ENCODE measurements around the gene CD180. TPM values are rescaled to one million over a fixed set of nuclear protein-coding genes. Genes with fewer than 3 reads are reported as not detected.
A peak's percentile ranks its signal among the peaks of the same experiment; 100 is the strongest.

The CD180 gene
- 1 to 10 TPM in 2 of 6 experiments, under 1 TPM in 4; 0.44 to 3.3 (median 0.67) TPM for total RNA-seq
- long read RNA-seq, partial matches to known transcripts = 0 of 1 reads
- long read RNA-seq, other reads (novel, unspliced or antisense) = 1 of 1 reads

GRCh38 chr5:67196537-67197059 is at the start of gene CD180:
TSS of gene CD180 (minus strand) at chr5:67196799. CDS start at chr5:67196641, 158 bp downstream.
- H3K9me3 ChIP-seq = no peaks in the 10 kb centered on the region
- H3K4me1 ChIP-seq = no peaks in the 10 kb centered on the region
- no peak for TF ChIP-seq CTCF (IDR thresholded peaks at IDR 0.05)
- TF ChIP-seq POLR2A (IDR thresholded peaks at IDR 0.05) = no peak
- H3K27me3 ChIP-seq = no peaks in the 10 kb centered on the region
- H3K27ac ChIP-seq = no peak within 1 kb of the TSS
- ATAC-seq (peak; percentile 10 to 32 (median 22)), DNase-seq (no peak)
- 61% methylated on average over 5 of the region's 5 CpGs for WGBS (ENCODE audit: insufficient coverage, low coverage, low lambda C conversion rate, missing lambda C conversion rate)
- intact Hi-C loops (cut with DNase I) = no loop called here
- H3K4me3 ChIP-seq = peak within 1 kb of the TSS in 1 of 3 donors; percentile 10
- H3K36me3 ChIP-seq = no peaks in the 10 kb centered on the region

DNA sequence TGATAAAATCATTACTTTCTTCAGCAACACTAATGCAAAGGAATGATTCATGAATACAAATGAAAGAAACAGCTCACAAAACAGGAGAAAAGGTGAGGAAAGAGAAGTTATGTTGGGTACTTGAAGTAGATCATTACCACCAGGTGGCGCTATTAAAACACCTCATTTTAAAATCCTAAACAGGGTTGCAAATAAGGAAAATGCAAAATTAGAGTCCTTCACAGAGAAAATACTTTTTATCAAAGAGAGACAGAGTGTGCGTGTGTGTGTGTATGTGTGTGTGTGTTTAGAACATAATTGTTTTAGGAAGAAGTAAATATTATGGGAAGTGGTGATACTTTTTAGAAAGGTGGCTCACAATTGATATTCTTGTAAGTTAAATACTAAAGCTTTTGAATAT is 49.5 kb upstream of the CD180 start:
- Histone ChIP-seq H3K36me3 (no peaks in the 10 kb centered on the region), H3K9me3 (no peaks in the 10 kb centered on the region), H3K27me3 (no peaks in the 10 kb centered on the region), H3K4me3 (no peak overlapping the region), H3K27ac (no peak overlapping the region), H3K4me1 (peaks cover 0 to 19% (median 6%) of the 10 kb centered on the region in 4 donors)
- TF ChIP-seq CTCF (IDR thresholded peaks at IDR 0.05) = peak; percentile 72 to 83 (median 80)
- TF ChIP-seq POLR2A (IDR thresholded peaks at IDR 0.05) = no peak
- intact Hi-C loops (cut with DNase I) = no loop called here
- ATAC-seq = peak; percentile 61 to 76 (median 70)
- DNase-seq = no peak
- WGBS (ENCODE audit: insufficient coverage, low coverage, low lambda C conversion rate, missing lambda C conversion rate) = 0% methylated on average over 2 of the region's 2 CpGs

DNA sequence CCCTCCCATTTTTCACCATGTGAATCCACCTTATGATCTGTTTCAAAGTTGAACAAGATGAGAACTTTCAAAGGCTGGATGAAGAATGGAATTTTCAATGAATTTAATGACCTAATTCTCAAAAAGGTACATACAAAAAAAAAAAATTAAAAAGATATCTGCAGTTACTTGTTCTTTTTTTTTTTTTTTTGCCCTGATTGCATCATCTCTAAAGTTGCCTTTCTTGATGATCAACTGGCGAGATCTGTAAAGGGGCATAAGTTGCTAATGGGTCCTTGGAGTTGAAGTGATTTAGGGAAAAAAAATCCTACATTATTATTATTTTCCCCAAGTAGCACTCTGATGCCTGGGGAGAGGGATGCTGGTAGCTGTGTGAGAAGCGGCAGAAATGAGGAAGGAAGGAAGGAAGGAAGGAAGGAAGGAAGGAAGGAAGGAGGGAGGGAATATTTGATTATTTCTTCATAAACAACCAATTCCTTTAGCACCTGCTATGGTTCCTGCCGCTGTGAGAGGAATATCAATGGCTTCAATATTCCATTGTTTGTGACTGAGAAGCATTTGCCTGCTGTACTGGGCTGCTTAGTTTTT is 48.8 kb upstream of the CD180 start:
- Histone ChIP-seq H3K27me3 (no peaks in the 10 kb centered on the region), H3K4me1 (peaks cover 0 to 19% (median 6%) of the 10 kb centered on the region in 4 donors), H3K4me3 (no peak overlapping the region), H3K36me3 (no peaks in the 10 kb centered on the region), H3K9me3 (no peaks in the 10 kb centered on the region), H3K27ac (no peak overlapping the region)
- ATAC-seq (no peak), DNase-seq (no peak)
- intact Hi-C loops (cut with DNase I) = no loop called here
- TF ChIP-seq CTCF (IDR thresholded peaks at IDR 0.05) = no peak
- no peak for TF ChIP-seq POLR2A (IDR thresholded peaks at IDR 0.05)
- WGBS (ENCODE audit: insufficient coverage, low coverage, low lambda C conversion rate, missing lambda C conversion rate) = 57% methylated on average over 3 of the region's 3 CpGs

DNA sequence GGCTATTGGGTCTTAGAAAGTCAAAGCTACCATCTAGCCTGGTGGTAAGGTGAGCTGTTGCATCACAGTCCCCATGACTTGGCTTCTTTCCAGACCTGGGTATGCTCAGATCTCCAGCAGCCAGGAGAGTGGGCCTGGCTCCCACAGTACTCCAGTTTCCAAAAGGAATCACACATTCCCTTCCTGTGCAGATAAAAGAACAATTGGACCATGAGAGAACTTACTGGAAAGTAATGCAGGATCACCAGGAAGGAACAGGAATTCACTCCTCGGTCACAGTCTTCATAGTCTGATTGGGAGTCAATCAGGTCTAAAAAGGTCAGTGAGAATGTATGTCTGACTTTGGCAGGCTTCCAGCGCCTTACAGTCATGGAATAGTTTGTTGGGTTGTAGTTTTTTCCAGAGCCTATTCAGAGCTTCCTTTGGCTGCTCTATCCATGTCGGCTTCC is 47.8 kb upstream of the CD180 start:
- Histone ChIP-seq H3K27ac (peak overlapping the region; percentile 2 to 29 (median 18)), H3K9me3 (no peaks in the 10 kb centered on the region), H3K4me1 (peaks cover 0 to 19% (median 6%) of the 10 kb centered on the region in 4 donors), H3K36me3 (no peaks in the 10 kb centered on the region), H3K4me3 (no peak overlapping the region), H3K27me3 (no peaks in the 10 kb centered on the region)
- ATAC-seq (peak; percentile 79 to 86 (median 82)), DNase-seq (peak; percentile 66 to 73 (median 68))
- intact Hi-C loops (cut with DNase I) = no loop called here
- 75% methylated on average over 1 of the region's 3 CpGs for WGBS (ENCODE audit: insufficient coverage, low coverage, low lambda C conversion rate, missing lambda C conversion rate)
- TF ChIP-seq CTCF (IDR thresholded peaks at IDR 0.05) (no peak), POLR2A (IDR thresholded peaks at IDR 0.05) (no peak)

Data from right lobe of liver (tissue), 6 donors.